T-helper 1 cell treated with Interleukin-12 subunit alpha and Interleukin-12 subunit beta and Interleukin-4 antibody, amounts not matched to agents 30 μg/mL and 1 μg/mL, for 36 hours (primary cell): ENCODE measurements around the gene CNDP2.
A peak's percentile ranks its signal among the peaks of the same experiment; 100 is the strongest.
"Not testable (repeated sequence)": the region's sequence is repeated elsewhere in the genome, so short reads cannot be mapped to it uniquely, and the experiment has no call there.

Source experiments
- H3K27ac Mint-ChIP-seq: one replicate; pipeline ENCODE4 v1.8.0; 2021; ENCODE audit warnings: mild to moderate bottlenecking, mixed read lengths
- H3K27me3 Mint-ChIP-seq: one replicate; pipeline ENCODE4 v1.8.0; 2021; ENCODE audit warnings: low read depth, mixed read lengths
- H3K36me3 Mint-ChIP-seq: one replicate; pipeline ENCODE4 v1.8.0; 2021; ENCODE audit warnings: low read depth, mixed read lengths
- H3K4me1 Mint-ChIP-seq: one replicate; pipeline ENCODE4 v1.8.0; 2021; ENCODE audit warnings: low read depth, mixed read lengths
- H3K4me3 Mint-ChIP-seq: one replicate; pipeline ENCODE4 v1.8.0; 2021; ENCODE audit warnings: mild to moderate bottlenecking, moderate library complexity, mixed read lengths
- H3K9me3 Mint-ChIP-seq: one replicate; pipeline ENCODE4 v1.8.0; 2021; ENCODE audit warnings: mixed read lengths

Gene CNDP2

DNA sequence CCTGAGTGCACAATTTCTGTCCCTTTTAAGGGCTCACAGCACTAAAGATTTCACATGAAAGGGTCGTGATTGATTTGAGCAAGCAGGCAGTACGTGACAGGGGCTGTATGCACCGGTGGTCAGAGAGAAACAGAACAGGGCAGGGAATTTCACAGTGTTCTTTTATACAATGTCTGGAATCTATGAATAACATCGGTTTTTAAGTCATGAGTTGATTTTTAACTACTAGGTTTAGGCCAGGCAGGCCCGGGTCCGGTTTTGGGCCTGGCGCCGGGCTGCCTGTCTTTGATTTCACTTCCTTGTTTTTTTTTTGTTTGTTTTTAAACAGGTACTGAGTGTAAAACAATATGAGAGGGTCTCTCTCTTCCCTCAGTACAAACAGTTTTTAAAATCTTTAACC, 4.6 kb downstream of the CNDP2 start:
- Mint-ChIP-seq H3K4me3 (peak overlapping the region; percentile 90), H3K4me1 (peaks cover 49% of the 10 kb centered on the region), H3K27ac (peak overlapping the region; percentile 79), H3K36me3 (peaks cover 41% of the 10 kb centered on the region)
- H3K27me3 Mint-ChIP-seq, H3K9me3 Mint-ChIP-seq: not testable (repeated sequence)

- Mint-ChIP-seq H3K4me1 (peaks cover 47% of the 10 kb centered on the region), H3K27ac (peak overlapping the region; percentile 45), H3K4me3 (no peak overlapping the region), H3K36me3 (peaks cover 42% of the 10 kb centered on the region), H3K9me3 (no peaks in the 10 kb centered on the region), H3K27me3 (no peaks in the 10 kb centered on the region)
These were observed 5.2 kb downstream of the CNDP2 start for GRCh38 chr18:74501386-74501785.

- Mint-ChIP-seq H3K4me1 (peaks cover 42% of the 10 kb centered on the region), H3K4me3 (no peak overlapping the region), H3K27me3 (no peaks in the 10 kb centered on the region), H3K27ac (no peak overlapping the region), H3K9me3 (no peaks in the 10 kb centered on the region), H3K36me3 (peaks cover 51% of the 10 kb centered on the region)
These were observed 7.0 kb downstream of the CNDP2 start for GRCh38 chr18:74503137-74503536.

DNA sequence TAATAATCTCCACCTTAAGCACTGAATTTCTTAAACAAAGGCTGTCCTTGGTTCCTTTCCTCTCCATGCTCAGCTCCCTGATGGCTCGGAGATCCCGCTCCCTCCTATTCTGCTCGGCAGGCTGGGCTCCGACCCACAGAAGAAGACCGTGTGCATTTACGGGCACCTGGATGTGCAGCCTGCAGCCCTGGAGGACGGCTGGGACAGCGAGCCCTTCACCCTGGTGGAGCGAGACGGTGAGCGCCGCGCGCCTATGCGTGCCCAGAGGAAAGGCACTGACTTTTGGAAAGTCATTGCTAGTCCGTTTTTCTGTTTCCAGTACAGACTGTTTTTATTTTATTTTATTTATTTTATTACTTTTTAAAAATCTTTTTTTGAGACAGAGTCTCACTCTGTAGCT, 9.6 kb downstream of the CNDP2 start:
- Mint-ChIP-seq H3K9me3 (no peaks in the 10 kb centered on the region), H3K36me3 (peaks cover 56% of the 10 kb centered on the region), H3K27ac (no peak overlapping the region), H3K4me1 (peaks cover 20% of the 10 kb centered on the region), H3K27me3 (no peaks in the 10 kb centered on the region), H3K4me3 (no peak overlapping the region)

GRCh38 chr18:74506448-74507084, 10.4 kb downstream of the CNDP2 start:
- no peak overlapping the region for H3K4me3 Mint-ChIP-seq
- peaks cover 14% of the 10 kb centered on the region for H3K4me1 Mint-ChIP-seq
- no peaks in the 10 kb centered on the region for H3K27me3 Mint-ChIP-seq
- H3K36me3 Mint-ChIP-seq = peaks cover 53% of the 10 kb centered on the region
- peak overlapping the region; percentile 65 for H3K27ac Mint-ChIP-seq
- H3K9me3 Mint-ChIP-seq = no peaks in the 10 kb centered on the region

DNA sequence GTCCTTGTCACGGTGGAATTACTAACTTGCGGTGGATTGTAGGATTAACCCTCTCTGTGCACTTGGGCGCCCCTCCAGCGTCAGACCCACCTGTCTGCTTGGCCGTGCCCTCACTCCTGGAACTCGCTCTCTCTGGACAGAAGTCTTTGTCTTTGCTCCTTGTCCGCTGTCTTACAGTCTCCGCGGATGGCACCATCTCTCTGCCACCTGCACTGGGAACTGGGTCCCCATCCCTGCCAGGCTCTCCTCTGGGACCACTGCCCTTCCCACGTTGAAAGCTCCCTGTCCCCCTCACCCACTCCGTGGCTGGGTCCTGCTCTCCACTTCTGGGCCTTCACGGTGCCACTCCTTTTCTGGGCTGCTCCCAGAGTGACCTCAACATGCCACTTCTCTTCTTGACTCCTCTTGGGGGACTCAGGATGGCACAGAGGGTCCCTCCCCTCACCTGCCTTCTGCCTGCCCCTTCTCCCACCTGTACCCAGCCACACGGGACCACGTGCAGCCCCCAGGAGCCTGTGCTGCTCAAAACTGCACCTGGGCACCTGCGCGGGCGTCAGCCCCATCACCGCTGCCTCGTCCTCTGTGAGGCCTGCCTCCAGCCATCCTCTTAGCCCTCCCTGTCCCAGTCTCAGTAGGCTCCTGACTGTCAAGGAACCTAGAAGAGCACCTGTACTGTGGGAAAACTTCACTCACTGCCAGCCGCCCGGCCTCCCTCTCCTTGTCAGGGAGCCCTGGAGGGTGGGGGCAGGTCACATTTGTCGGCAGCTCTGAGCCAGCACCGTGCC, 11.1 kb downstream of the CNDP2 start:
- Mint-ChIP-seq H3K36me3 (peaks cover 53% of the 10 kb centered on the region), H3K9me3 (no peaks in the 10 kb centered on the region), H3K27ac (peak overlapping the region; percentile 65), H3K27me3 (no peaks in the 10 kb centered on the region), H3K4me1 (peaks cover 14% of the 10 kb centered on the region), H3K4me3 (no peak overlapping the region)

- peaks cover 14% of the 10 kb centered on the region for H3K4me1 Mint-ChIP-seq
These were observed 11.8 kb downstream of the CNDP2 start for GRCh38 chr18:74507927-74508326.

DNA sequence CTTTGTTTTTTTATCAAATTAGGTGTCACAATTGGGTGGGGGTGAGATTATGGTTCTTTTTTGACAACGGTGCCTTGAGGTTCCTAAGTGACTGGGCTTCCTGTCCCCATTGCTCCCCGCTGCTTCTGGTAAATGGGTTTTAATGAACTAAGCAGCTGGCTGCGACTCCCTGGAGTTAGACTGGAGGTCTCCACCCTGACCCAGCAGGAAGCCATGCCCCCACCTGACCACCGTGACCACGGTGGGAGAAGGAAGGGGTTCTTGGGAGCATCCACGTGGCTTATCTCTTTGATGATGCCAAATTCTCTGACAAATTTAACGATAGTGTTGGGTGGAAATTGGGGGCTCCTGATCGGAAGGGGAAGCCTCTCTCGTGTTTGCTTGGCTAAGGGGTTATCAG, 12.2 kb downstream of the CNDP2 start:
- Mint-ChIP-seq H3K4me1 (peaks cover 12% of the 10 kb centered on the region), H3K9me3 (no peaks in the 10 kb centered on the region), H3K36me3 (peaks cover 53% of the 10 kb centered on the region), H3K27ac (no peak overlapping the region), H3K27me3 (no peaks in the 10 kb centered on the region), H3K4me3 (no peak overlapping the region)

More at GRCh38 chr18:74507927-74508326, 11.8 kb downstream of the CNDP2 start:
- H3K36me3 Mint-ChIP-seq = peaks cover 55% of the 10 kb centered on the region
- H3K4me3 Mint-ChIP-seq = no peak overlapping the region
- no peak overlapping the region for H3K27ac Mint-ChIP-seq
- no peaks in the 10 kb centered on the region for H3K27me3 Mint-ChIP-seq
- no peaks in the 10 kb centered on the region for H3K9me3 Mint-ChIP-seq

GRCh38 chr18:74508821-74509225, 12.7 kb downstream of the CNDP2 start:
- Mint-ChIP-seq H3K4me3 (no peak overlapping the region), H3K27me3 (no peaks in the 10 kb centered on the region), H3K36me3 (peaks cover 51% of the 10 kb centered on the region), H3K4me1 (peaks cover 12% of the 10 kb centered on the region), H3K27ac (no peak overlapping the region), H3K9me3 (no peaks in the 10 kb centered on the region)

DNA sequence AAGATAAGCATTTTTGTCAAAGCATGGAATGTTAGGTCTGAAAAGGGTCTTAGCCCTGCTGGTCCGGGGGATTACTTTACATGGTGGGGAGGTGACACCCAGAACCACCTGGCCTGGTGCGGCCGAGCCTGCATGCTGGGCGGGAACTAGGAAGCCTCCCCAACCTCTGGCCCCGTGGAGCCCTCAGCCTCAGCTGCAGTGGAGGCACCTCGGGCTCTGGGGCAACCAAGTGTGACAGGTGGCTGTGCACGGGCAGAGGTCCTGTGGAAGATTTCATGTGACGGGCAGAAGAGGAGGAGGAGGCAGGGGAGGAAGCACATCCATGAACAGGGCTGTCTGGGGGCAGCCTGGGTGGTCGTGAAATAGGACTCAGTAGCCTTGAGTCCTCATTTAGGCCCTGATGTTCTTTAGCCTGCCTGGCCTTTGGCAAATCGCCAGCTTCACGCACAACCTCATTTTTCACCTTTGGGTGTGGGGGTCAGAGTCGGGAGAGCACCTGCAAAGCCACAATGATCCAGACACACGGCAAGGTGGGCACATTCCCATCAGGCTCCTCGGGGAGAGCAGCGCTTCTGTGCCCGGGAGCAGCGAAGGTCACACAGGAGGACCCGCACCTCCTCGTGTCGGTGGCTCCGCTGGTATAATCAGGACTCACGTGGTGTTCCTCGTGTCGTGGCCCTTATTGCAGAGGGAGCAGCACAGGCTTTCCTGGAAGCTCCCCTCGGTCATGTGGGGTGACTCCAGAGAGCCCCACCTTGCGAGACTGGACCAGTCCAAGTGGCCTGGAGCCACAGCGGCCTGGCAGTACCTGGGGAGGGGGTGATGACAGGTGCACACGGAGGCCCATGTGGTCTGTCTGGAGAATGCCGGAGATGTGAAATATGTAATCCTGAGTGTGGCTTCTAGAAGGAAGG, 13.9 kb downstream of the CNDP2 start:
- Mint-ChIP-seq H3K27me3 (no peaks in the 10 kb centered on the region), H3K36me3 (peaks cover 52% of the 10 kb centered on the region), H3K4me3 (no peak overlapping the region), H3K4me1 (peaks cover 12% of the 10 kb centered on the region), H3K9me3 (no peaks in the 10 kb centered on the region), H3K27ac (no peak overlapping the region)

DNA sequence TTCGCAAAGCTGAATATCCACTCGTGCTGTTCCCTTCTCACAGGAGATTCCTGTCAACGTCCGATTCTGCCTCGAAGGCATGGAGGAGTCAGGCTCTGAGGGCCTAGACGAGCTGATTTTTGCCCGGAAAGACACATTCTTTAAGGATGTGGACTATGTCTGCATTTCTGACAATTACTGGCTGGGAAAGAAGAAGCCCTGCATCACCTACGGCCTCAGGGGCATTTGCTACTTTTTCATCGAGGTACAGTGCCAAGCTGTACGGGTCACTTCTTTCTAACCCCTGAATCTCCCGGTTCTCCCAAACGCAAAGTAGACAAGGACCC, 14.6 kb downstream of the CNDP2 start:
- Mint-ChIP-seq H3K27me3 (no peaks in the 10 kb centered on the region), H3K9me3 (no peaks in the 10 kb centered on the region), H3K36me3 (peaks cover 50% of the 10 kb centered on the region), H3K27ac (no peak overlapping the region), H3K4me1 (peaks cover 10% of the 10 kb centered on the region), H3K4me3 (no peak overlapping the region)

DNA sequence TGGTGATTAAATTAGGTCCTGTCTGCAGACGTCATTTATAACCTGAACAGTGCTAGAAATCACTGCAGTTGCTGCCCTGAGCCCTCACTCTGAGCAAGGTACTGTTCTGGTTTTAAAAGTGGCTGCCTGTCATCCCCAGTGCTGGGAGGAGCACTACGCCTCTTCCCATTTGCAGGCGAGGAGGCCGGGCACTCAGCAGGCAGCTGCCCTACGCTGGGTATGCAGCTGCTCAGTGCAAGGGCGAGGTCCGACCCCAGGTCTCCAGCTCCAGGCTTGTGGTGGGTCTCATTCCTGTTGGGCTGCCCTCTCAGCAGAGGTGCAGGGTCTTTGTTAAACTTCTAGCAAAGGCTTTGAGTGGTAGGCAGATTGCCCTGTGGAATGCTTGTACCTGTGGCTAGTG, 15.7 kb downstream of the CNDP2 start:
- Mint-ChIP-seq H3K27me3 (no peaks in the 10 kb centered on the region), H3K4me1 (peaks cover 5% of the 10 kb centered on the region), H3K27ac (no peak overlapping the region), H3K9me3 (no peaks in the 10 kb centered on the region), H3K36me3 (peaks cover 44% of the 10 kb centered on the region), H3K4me3 (no peak overlapping the region)

GRCh38 chr18:74512321-74513053, 16.3 kb downstream of the CNDP2 start:
- H3K4me1 Mint-ChIP-seq = peaks cover 3% of the 10 kb centered on the region
- H3K27me3 Mint-ChIP-seq = no peaks in the 10 kb centered on the region
- no peak overlapping the region for H3K27ac Mint-ChIP-seq

More at GRCh38 chr18:74512321-74513053, 16.3 kb downstream of the CNDP2 start:
- Mint-ChIP-seq H3K9me3 (no peaks in the 10 kb centered on the region), H3K4me3 (no peak overlapping the region), H3K36me3 (peaks cover 41% of the 10 kb centered on the region)
